Liver (tissue), 9 donors: ENCODE data around the gene BMP6. TPM values are rescaled to one million over a fixed set of nuclear protein-coding genes. Genes with fewer than 3 reads are reported as not detected.

Experiments used
- DNase-seq: peaks from one replicate; pipeline ENCODE4 v3.0.0-alpha.2; 2017; ENCODE audit warnings: low spot score
- H3K27ac ChIP-seq, 2 donors: one replicate each; pipeline ENCODE4 v1.7.0; 2013; ENCODE audit warnings: inconsistent platforms in 2 of 2, low read length in 2 of 2, control low read depth in 1 of 2, low read depth in 1 of 2, mild to moderate bottlenecking in 1 of 2
- H3K27me3 ChIP-seq, 4 donors: one replicate each; pipeline versions ENCODE4 v1.6.1 to v1.7.0; 2013; ENCODE audit warnings: low read length in 3 of 4, inconsistent platforms in 1 of 4, mild to moderate bottlenecking in 1 of 4, moderate library complexity in 1 of 4; ENCODE audit not compliant: control insufficient read depth in 4 of 4, insufficient read depth in 4 of 4
- H3K36me3 ChIP-seq, 4 donors: one replicate each; pipeline versions ENCODE4 v1.6.1 to v1.7.0; 2013; ENCODE audit warnings: low read length in 3 of 4, mild to moderate bottlenecking in 3 of 4, low read depth in 1 of 4, moderate library complexity in 1 of 4; ENCODE audit not compliant: control insufficient read depth in 4 of 4, insufficient read depth in 3 of 4
- H3K4me1 ChIP-seq, 4 donors: one replicate each; pipeline versions ENCODE4 v1.6.1 to v1.7.0; 2013; ENCODE audit warnings: low read length in 3 of 4, mild to moderate bottlenecking in 3 of 4, moderate library complexity in 1 of 4; ENCODE audit not compliant: control insufficient read depth in 4 of 4, insufficient read depth in 4 of 4
- H3K4me3 ChIP-seq, 3 donors: one replicate each; pipeline versions ENCODE4 v1.6.1 to v1.7.0; 2013; ENCODE audit warnings: low read length in 3 of 3, control low read depth in 1 of 3, low read depth in 1 of 3, mild to moderate bottlenecking in 1 of 3
- H3K9ac ChIP-seq, 2 donors: one replicate each; pipeline ENCODE4 v1.7.0; 2013; ENCODE audit warnings: low read length in 2 of 2, mild to moderate bottlenecking in 2 of 2, moderate library complexity in 2 of 2, control low read depth in 1 of 2, low read depth in 1 of 2
- H3K9me3 ChIP-seq, 4 donors: one replicate each; pipeline versions ENCODE4 v1.6.1 to v1.7.0; 2013; ENCODE audit warnings: low read length in 3 of 4; ENCODE audit not compliant: control insufficient read depth in 4 of 4
- CTCF ChIP-seq: fragments of 150-350 bp; IDR thresholded peaks from 2 replicates; pipeline ENCODE4 v1.5.1; 2017; ENCODE audit warnings: improper control_type of control experiment, low read depth, low read length; ENCODE audit not compliant: missing input control
- EGR1 ChIP-seq, 2 donors: IDR thresholded peaks; 2 replicates each; pipeline ENCODE4 v1.6.1; 2016 to 2018; ENCODE audit warnings: antibody characterized with exemption in 2 of 2, low read depth in 2 of 2
- FOXA1 ChIP-seq: IDR thresholded peaks from 2 replicates; pipeline ENCODE4 v1.6.1; 2016; ENCODE audit warnings: antibody characterized with exemption
- HNF4A ChIP-seq, 2 donors: conservative IDR thresholded peaks; 2 replicates each; pipeline ENCODE4 v1.6.1; 2016; ENCODE audit warnings: antibody characterized with exemption in 2 of 2, mild to moderate bottlenecking in 2 of 2
- HNF4G ChIP-seq: IDR thresholded peaks from 2 replicates; pipeline ENCODE4 v1.6.1; 2016; ENCODE audit warnings: antibody characterized with exemption
- JUND ChIP-seq, 2 donors: IDR thresholded peaks; 2 replicates each; pipeline ENCODE4 v1.6.1; 2016; ENCODE audit warnings: antibody characterized with exemption in 2 of 2
- NR2F2 ChIP-seq: IDR thresholded peaks from 2 replicates; pipeline ENCODE4 v1.6.1; 2016; ENCODE audit warnings: antibody characterized with exemption
- SP1 ChIP-seq: IDR thresholded peaks from 2 replicates; pipeline ENCODE4 v1.6.1; 2018; ENCODE audit warnings: antibody characterized with exemption, mild to moderate bottlenecking
- TAF1 ChIP-seq: conservative IDR thresholded peaks from 2 replicates; pipeline ENCODE4 v1.6.1; 2016; ENCODE audit warnings: antibody characterized with exemption, mild to moderate bottlenecking
- WGBS: extraction: QIAGEN DNeasy Blood & Tissue Kit; methylation state at CpG from one replicate; pipeline ENCODE4 v1.1.7; 2013; 5-methylcytosine and 5-hydroxymethylcytosine counted together
- polyA plus RNA-seq, 2 donors: library from polyadenylated mRNA; stranded (reverse) in 1 of 2; unstranded in 1 of 2; fragments of 200-250 nt in 1 of 2; fragments of >200 nt in 1 of 2; fragmentation: Nextera tagmentation in 1 of 2; extraction: Ambion mirVana in 1 of 2; gene quantifications; one replicate each; pipeline versions ENCODE4 v1.2.1 to v1.2.3, GENCODE V29; 2013 to 2015
- total RNA-seq, 2 donors: library from RNA; depleted of rRNA; stranded (reverse); fragments of >200 nt; gene quantifications; one replicate each; pipeline ENCODE4 v1.2.3, GENCODE V29; 2014
- TF ChIP-seq, protein P1 (sequence below): IDR thresholded peaks from 2 replicates; pipeline ENCODE4 v1.6.1; 2016; ENCODE audit warnings: antibody characterized with exemption
- TF ChIP-seq, protein P2 (sequence below): IDR thresholded peaks from 2 replicates; pipeline ENCODE4 v1.6.1; 2016; ENCODE audit warnings: antibody characterized with exemption, mild to moderate bottlenecking
- donor health status: healthy.
- donor health status: healthy.
- donor health status: healthy.
- donor health status: healthy.
- donor health status: healthy.

The BMP6 gene
- total and polyA plus RNA-seq, 4 donors = 0.57 to 5.9 (median 2.3) TPM

DNA sequence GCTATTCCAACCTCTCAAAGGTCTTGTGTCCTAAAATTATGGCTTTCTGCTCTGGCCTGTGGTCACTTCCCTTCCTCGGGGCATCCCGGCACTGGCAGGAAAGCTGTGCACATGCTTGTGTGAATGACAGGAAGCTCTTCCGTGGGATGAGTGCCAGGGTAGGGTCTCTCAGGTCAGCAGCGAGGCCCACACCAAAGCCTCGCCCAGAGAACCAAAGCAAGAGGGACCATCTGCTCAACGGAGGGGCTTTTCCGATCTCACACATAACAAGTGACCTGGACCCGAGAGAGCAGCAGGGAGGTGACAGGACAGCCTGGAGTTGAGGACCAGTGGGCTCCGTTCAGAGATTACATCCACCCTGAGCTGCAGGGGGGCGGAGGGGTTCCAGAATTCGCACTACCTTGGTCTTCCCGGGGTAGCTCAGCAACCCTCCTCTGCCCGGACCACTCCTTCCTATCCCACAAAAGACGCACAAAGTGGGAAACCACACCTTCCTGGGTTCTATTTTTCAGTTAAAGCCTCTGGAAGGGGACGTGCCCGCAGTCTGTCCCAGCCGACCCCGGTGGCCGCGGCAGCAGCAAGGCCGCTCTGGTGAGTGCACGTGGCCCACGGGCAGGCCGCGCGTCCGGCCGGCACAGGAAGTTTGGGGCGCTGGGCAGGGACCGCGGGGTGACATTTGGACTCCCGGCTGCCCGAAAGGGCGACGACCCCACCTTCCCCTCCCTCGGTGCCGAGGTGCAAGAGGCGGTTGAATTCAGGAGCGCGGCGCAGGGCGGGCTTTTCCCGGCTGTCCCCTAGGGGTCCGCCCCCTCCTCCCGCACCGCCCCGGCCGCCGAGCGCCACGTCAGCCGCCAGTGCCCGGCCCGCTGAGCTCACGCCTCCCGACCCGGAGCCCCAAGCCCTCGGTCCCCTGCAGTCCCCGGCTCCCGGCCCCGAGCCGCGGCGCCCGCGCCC is 183.7 kb downstream of the BMP6 start (continued):
- TF ChIP-seq CTCF (no peak), NR2F2 (no peak), SP1 (peak; percentile 86)
- TF ChIP-seq, protein P1, sequence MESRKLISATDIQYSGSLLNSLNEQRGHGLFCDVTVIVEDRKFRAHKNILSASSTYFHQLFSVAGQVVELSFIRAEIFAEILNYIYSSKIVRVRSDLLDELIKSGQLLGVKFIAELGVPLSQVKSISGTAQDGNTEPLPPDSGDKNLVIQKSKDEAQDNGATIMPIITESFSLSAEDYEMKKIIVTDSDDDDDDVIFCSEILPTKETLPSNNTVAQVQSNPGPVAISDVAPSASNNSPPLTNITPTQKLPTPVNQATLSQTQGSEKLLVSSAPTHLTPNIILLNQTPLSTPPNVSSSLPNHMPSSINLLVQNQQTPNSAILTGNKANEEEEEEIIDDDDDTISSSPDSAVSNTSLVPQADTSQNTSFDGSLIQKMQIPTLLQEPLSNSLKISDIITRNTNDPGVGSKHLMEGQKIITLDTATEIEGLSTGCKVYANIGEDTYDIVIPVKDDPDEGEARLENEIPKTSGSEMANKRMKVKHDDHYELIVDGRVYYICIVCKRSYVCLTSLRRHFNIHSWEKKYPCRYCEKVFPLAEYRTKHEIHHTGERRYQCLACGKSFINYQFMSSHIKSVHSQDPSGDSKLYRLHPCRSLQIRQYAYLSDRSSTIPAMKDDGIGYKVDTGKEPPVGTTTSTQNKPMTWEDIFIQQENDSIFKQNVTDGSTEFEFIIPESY = no peak

DNA sequence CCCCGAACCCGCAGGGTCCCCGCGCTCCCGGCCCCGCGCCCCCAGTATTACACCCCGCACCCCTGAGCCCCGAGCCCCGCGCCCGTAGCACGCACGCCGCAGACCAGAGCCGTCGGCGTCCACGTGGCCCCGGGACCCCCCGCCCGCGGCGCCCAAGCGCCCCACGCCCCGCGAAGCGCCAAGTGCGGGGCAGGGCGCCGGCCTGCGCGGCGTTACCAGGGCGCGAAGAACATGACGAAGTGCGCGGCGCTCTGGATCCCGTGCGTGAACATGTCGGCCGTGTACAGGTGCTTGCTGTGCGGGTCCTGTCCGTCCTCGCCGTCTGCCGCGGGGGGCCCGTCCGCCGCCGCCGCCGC is 184.4 kb downstream of the BMP6 start:
- WGBS = under 1% methylated on average over 57 of the region's 57 CpGs
- Histone ChIP-seq H3K4me3 (peak overlapping the region; percentile 52 to 96 (median 82)), H3K27me3 (no peaks in the 10 kb centered on the region), H3K27ac (peak overlapping the region; percentile 80 to 88), H3K4me1 (peaks cover 16 to 33% (median 19%) of the 10 kb centered on the region in 4 donors), H3K9ac (peak overlapping the region in 1 of 2 donors; percentile 27), H3K9me3 (no peaks in the 10 kb centered on the region), H3K36me3 (no peaks in the 10 kb centered on the region)
- no peak for DNase-seq
- TF ChIP-seq FOXA1 (no peak), JUND (IDR thresholded peaks at IDR 0.05) (no peak), HNF4G (no peak), HNF4A (conservative IDR thresholded peaks at IDR 0.05) (no peak), EGR1 (IDR thresholded peaks at IDR 0.05; ENCODE audit: low read depth in 2 of 2) (no peak), SP1 (no peak), TAF1 (no peak)
- TF ChIP-seq, protein P2, sequence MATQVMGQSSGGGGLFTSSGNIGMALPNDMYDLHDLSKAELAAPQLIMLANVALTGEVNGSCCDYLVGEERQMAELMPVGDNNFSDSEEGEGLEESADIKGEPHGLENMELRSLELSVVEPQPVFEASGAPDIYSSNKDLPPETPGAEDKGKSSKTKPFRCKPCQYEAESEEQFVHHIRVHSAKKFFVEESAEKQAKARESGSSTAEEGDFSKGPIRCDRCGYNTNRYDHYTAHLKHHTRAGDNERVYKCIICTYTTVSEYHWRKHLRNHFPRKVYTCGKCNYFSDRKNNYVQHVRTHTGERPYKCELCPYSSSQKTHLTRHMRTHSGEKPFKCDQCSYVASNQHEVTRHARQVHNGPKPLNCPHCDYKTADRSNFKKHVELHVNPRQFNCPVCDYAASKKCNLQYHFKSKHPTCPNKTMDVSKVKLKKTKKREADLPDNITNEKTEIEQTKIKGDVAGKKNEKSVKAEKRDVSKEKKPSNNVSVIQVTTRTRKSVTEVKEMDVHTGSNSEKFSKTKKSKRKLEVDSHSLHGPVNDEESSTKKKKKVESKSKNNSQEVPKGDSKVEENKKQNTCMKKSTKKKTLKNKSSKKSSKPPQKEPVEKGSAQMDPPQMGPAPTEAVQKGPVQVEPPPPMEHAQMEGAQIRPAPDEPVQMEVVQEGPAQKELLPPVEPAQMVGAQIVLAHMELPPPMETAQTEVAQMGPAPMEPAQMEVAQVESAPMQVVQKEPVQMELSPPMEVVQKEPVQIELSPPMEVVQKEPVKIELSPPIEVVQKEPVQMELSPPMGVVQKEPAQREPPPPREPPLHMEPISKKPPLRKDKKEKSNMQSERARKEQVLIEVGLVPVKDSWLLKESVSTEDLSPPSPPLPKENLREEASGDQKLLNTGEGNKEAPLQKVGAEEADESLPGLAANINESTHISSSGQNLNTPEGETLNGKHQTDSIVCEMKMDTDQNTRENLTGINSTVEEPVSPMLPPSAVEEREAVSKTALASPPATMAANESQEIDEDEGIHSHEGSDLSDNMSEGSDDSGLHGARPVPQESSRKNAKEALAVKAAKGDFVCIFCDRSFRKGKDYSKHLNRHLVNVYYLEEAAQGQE = no peak
